C4-2B (cell line): Measurements from ENCODE around the gene THOC1.

ENCODE experiments used
- ZFX ChIP-seq: fragments of 450-650 bp; IDR thresholded peaks from 2 replicates; pipeline ENCODE4 v1.6.1; 2017
- TF ChIP-seq, protein P1 (sequence below): fragments of 450-650 bp; conservative IDR thresholded peaks from 2 replicates; pipeline ENCODE4 v1.5.1; 2017; ENCODE audit warnings: mild to moderate bottlenecking

- TF ChIP-seq, protein P1, sequence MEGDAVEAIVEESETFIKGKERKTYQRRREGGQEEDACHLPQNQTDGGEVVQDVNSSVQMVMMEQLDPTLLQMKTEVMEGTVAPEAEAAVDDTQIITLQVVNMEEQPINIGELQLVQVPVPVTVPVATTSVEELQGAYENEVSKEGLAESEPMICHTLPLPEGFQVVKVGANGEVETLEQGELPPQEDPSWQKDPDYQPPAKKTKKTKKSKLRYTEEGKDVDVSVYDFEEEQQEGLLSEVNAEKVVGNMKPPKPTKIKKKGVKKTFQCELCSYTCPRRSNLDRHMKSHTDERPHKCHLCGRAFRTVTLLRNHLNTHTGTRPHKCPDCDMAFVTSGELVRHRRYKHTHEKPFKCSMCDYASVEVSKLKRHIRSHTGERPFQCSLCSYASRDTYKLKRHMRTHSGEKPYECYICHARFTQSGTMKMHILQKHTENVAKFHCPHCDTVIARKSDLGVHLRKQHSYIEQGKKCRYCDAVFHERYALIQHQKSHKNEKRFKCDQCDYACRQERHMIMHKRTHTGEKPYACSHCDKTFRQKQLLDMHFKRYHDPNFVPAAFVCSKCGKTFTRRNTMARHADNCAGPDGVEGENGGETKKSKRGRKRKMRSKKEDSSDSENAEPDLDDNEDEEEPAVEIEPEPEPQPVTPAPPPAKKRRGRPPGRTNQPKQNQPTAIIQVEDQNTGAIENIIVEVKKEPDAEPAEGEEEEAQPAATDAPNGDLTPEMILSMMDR = no peak
- no peak for TF ChIP-seq ZFX
Observed at GRCh38 chr18:179499-179898, 88.3 kb downstream of the THOC1 start.
